ENCODE measurements around the gene LIN9. TPM values are rescaled to one million over a fixed set of nuclear protein-coding genes. Genes with fewer than 3 reads are reported as not detected.

Gene LIN9
- total and polyA plus RNA-seq, 2 donors (not counting 3 experiments of a cell fraction or from before 2014, with no cell fraction given), result 2.5 to 7.6 TPM

- H3K9ac ChIP-seq (replicated peaks; ENCODE audit: extremely low read depth, insufficient read depth, low read length), result no peak overlapping the region
- no peaks in the 10 kb centered on the region for H3K79me2 ChIP-seq (ENCODE audit: control insufficient read depth, insufficient read depth, low read length)
- H3K27me3 ChIP-seq (ENCODE audit: control insufficient read depth in 2 of 2, insufficient read depth in 2 of 2, low read length in 2 of 2), result no peaks in the 10 kb centered on the region
- DNase-seq (ENCODE audit: low read depth, low spot score) (no peak), FAIRE-seq (no peak)
- H3K4me1 ChIP-seq (ENCODE audit: control insufficient read depth, extremely low read depth, insufficient read depth, low read length), result no peaks in the 10 kb centered on the region
- TF ChIP-seq EZH2 (IDR thresholded peaks at IDR 0.05; ENCODE audit: borderline replicate concordance, low read depth, low read length, severe bottlenecking) (no peak), JUN (IDR thresholded peaks at IDR 0.05; ENCODE audit: borderline replicate concordance, insufficient read depth, insufficient read length, low read depth) (no peak), MYC (IDR thresholded peaks at IDR 0.05; ENCODE audit: low read depth, low read length) (no peak), GATA2 (IDR thresholded peaks at IDR 0.05; ENCODE audit: insufficient read depth, insufficient read length, low read depth, low read length) (no peak), CTCF (IDR thresholded peaks at IDR 0.05; ENCODE audit: extremely low read depth in 1 of 2, insufficient read depth in 1 of 2, low read depth in 1 of 2, low read length in 2 of 2) (no peak), MAX (IDR thresholded peaks at IDR 0.05; ENCODE audit: insufficient read depth, insufficient read length) (no peak), POLR2AphosphoS5 (IDR thresholded peaks at IDR 0.05; ENCODE audit: insufficient read depth, low read depth, low read length) (no peak), POLR2A (IDR thresholded peaks at IDR 0.05; ENCODE audit: low read depth, low read length) (no peak), FOS (IDR thresholded peaks at IDR 0.05; ENCODE audit: borderline replicate concordance, insufficient read depth, low read length) (no peak)
- no peak overlapping the region for H3K4me3 ChIP-seq (replicated peaks in 1 of 3; ENCODE audit: insufficient read depth in 1 of 3, low read depth in 1 of 3, low read length in 3 of 3)
- H3K27ac ChIP-seq (ENCODE audit: insufficient read depth, low read depth, low read length), result no peak overlapping the region
- no peaks in the 10 kb centered on the region for H3K9me1 ChIP-seq (replicated peaks; ENCODE audit: control insufficient read depth, extremely low read depth, insufficient read depth, low read length)
- ChIA-PET CTCF (interaction anchor here (0.8 to 1.6 kb wide), 3 partner anchors 10 to 223 kb away, joined by 3 to 5 read pairs (median 3); no protein-coding TSS in a partner anchor), POLR2A (no interaction called here)
- H3K4me2 ChIP-seq (ENCODE audit: insufficient read depth, low read length), result no peak overlapping the region
- intact Hi-C loops (cut with micrococcal nuclease), result no loop called here
- H4K20me1 ChIP-seq (replicated peaks; ENCODE audit: control insufficient read depth, extremely low read depth, insufficient read depth, low read length), result no peaks in the 10 kb centered on the region
- no peaks in the 10 kb centered on the region for H3K9me3 ChIP-seq (replicated peaks; ENCODE audit: control insufficient read depth, insufficient read depth, low read length)
- no TSS peak for BruUV-seq (replicated peaks)
- no peaks in the 10 kb centered on the region for H3K36me3 ChIP-seq (ENCODE audit: control insufficient read depth in 2 of 2, extremely low read depth in 1 of 2, insufficient read depth in 2 of 2, low read length in 2 of 2)
- H2AFZ ChIP-seq (ENCODE audit: low read depth, low read length), result no peak overlapping the region
- dilution Hi-C loops (cut with MboI; ENCODE audit: extremely low pct_ligation_motif_present, low sequenced_read_pairs), result no loop called here
These were observed 21.4 kb downstream of the LIN9 start for GRCh38 chr1:226287587-226287986.

Measured in endothelial cell of umbilical vein (primary cell).